Fibroblast of gingiva (primary cell): Measurements from ENCODE around the gene ENTREP1.

Experiments used
- DNase-seq: peaks from one replicate; pipeline ENCODE4 v3.0.0-alpha.2; 2011; ENCODE audit warnings: low read depth

The ENTREP1 gene

GRCh38 chr9:69319324-69320025, 5.5 kb upstream of the ENTREP1 start:
- DNase-seq = no peak

DNA sequence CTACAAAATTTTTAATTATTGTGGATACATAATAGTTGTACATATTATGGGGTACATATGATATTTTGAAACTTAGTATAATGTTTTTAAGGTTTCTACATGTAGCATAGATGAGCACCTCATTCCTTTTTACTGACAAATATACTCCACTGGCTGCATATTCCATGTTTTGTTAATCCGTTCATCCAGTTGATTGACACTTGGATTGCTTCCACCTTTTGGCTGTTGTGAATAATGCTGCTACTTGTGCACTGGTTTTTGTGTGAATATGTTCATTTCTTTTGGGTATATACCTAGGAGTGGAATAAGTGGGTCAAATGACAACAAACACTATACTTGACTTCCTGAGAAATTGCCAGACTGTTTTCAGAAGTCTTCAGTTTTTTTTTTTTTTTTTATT, 2.8 kb upstream of the ENTREP1 start:
- no peak for DNase-seq

DNA sequence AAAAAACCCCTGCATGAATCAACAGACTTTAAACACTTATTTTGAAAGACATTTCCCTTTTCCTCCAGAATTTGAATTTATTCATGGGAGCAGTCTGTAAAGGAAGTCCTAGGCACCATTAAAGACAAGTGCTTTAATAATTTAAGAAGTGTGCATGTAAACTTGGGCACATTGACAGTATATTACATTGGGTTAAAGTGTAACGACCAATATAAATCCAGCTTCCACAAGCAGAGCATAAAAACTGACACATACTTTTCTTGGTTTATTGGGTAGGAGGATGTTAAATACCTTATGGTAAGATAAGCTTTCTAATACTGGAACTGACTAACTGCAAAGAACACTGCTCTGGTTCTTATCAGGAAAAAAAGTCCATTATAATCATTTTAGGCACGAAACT, 1.2 kb upstream of the ENTREP1 start:
- DNase-seq = no peak

- no peak for DNase-seq
These were observed 596 bp downstream of the ENTREP1 start for GRCh38 chr9:69325409-69326212.

GRCh38 chr9:69326261-69326660, 1.2 kb downstream of the ENTREP1 start:
- DNase-seq = no peak

- no peak for DNase-seq
These were observed 5.6 kb downstream of the ENTREP1 start for GRCh38 chr9:69330580-69330979.

DNA sequence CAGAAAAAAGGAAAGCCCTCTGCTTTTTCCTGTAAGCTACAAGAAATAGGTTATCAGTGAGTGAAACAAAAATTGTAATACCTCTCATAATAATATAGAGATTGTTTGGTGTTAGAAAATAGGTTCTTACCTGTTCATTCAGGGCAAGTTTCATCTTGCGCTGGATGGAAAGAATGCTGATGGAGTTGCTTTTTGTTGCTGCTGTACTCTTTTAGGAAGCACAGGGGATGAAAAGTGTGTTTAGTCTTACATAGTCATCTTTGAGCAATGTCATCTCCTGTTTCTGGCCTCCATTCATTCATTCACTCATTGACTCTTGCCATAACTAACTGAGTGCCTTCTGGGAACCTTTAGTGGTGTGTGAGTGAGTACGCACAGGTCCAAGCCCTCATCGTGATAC, 6.4 kb downstream of the ENTREP1 start:
- no peak for DNase-seq

GRCh38 chr9:69332067-69332685, 7.2 kb downstream of the ENTREP1 start:
- DNase-seq = no peak

DNA sequence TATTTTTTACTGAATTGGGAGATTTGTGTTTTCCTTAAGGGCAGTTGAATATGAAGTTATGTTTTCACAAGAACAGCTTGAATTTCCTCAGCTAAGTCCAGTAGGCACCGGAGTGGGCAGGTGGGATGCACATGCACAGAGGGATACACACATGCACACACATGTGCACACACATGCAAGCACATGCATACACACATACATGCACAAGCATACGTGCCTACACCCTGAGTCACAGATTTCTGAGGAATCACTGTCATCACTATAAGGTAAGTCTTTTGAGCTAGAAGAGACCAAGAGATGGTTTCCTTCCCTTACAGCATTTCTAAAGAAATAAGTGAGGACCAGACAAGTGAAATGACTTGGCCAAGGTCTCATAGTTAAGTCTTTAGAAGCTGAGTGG, 8.7 kb downstream of the ENTREP1 start:
- no peak for DNase-seq

DNA sequence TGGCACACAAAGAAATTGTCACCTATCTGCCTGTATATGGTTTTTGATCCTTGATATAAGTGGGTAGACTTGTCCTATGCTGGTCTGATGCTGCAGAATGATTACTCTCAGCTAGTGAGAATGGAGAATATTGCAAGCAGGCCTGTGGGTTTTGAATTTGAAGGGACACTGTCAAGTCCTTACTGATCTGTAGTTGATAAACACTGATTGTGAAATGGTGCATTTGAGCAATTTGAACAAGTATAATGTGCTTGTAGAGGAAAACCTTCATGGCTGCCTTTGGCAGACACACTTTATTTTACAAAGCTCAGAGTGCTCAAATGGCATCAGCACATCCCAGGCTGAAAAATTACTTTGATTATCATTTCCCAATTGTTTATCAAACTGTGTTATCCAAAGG, 9.3 kb downstream of the ENTREP1 start:
- DNase-seq = no peak

- DNase-seq = no peak
These were observed 14.6 kb downstream of the ENTREP1 start for GRCh38 chr9:69339620-69340019.

DNA sequence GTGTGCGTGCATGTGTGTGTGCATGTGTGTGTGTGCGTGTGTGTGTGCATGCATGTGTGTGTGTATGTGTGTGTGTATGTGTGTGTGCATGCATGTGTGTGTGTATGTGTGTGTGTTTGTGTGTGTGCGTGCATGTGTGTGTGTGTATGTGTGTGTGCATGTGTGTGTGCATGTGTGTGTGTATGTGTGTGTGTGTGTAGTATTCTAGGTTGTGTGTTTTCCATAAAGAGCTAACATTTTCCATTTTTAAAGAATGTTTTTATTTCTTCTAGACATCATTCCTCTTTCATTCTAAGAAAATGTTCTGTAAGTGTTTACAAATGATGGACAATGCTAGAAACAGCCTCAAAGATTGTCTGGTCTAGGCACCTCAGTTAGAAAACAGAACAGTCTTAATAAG, 15.6 kb downstream of the ENTREP1 start:
- no peak for DNase-seq

GRCh38 chr9:69342769-69343168, 17.8 kb downstream of the ENTREP1 start:
- DNase-seq = no peak

DNA sequence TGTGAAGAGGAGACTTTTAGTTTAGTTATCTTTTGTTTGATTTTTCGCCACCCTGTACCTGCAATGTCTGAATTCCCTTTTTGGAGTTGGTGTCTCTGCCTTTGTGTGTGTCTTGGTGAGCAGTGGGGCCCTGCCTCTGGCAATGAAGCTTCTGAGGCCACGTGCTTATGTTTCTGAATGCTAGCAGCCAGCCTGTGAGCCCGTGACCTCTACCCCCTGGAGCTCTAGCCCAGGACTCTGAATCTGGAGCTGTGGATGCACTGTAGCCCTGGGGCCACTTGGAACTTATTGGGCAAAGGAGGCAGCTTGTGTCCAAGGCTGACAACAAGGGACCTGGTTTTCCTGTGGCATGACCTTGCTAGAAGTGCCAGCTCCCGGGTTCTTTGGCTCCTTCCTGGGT, 19.4 kb downstream of the ENTREP1 start:
- no peak for DNase-seq

DNA sequence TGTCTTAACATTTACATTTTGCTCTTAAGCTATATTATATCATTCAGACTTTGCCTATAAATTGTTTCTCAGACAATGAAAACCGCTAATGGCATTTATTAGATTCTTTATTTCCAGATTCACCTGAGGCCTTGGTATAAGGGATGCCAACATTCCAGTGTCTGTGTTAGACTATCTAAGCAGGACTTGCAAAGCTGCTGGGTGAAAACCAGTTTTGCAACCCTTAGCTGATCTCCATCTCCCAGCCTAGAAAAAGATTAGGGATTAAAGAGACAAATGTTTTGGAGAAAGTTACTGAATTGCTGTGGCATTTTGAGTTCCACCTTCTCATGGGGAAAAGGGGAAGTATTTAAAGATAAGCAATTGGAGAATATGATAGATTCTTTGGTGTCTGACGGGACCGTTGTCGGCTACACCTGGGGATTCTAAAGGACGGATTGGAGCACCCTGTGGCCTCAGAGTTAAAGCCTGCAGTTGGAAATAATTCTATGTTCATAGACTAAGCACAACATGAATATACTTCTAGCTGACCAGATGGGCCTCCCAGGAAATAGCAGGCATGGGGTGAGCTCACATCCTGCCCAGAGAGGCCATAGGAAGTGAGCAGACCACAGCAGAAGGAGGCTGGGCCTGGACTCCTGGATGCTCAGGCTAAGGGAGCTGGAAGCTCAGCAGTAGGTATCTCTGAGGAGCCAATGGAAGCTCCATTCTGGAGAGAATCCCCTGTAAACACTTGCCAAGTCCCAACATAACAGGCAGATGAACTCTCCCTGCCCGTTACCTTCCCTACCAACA, 21.8 kb downstream of the ENTREP1 start:
- no peak for DNase-seq

GRCh38 chr9:69347607-69348006, 22.6 kb downstream of the ENTREP1 start:
- DNase-seq = no peak

DNA sequence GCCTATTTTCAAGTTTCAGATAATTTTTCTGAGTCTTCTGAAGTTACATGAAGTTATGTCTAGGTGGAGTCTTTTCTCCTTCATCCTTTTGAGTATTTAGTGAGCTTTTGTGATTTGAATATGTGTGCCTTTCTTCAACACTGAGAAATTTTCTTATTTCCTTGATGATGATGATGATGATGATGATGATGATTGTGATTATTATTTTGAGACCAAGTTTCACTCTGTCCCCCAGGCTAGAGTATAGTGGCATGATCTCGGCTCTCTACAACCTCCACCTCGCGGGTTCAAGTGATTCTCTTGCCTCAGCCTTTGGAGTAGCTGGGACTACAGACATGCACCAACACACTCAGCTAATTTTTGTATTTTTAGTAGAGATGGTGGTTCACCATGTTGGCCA, 26.2 kb downstream of the ENTREP1 start:
- DNase-seq = no peak

GRCh38 chr9:69355232-69355631, 30.2 kb downstream of the ENTREP1 start:
- DNase-seq = no peak

- no peak for DNase-seq
These were observed 32.2 kb downstream of the ENTREP1 start for GRCh38 chr9:69357030-69357775.

- DNase-seq = no peak
These were observed 32.8 kb downstream of the ENTREP1 start for GRCh38 chr9:69357821-69358220.

GRCh38 chr9:69363191-69363590, 38.2 kb downstream of the ENTREP1 start:
- DNase-seq = no peak
